ENCODE data around the gene ARFGEF2.

- TF ChIP-seq EP300 (IDR thresholded peaks at IDR 0.05) (no peak), CTCF (IDR thresholded peaks at IDR 0.05) (no peak), POLR2A (IDR thresholded peaks at IDR 0.05) (no peak)
Observed at GRCh38 chr20:48983423-48984400, 62.2 kb downstream of the ARFGEF2 start.
